Activated CD8-positive, alpha-beta memory T cell treated with anti-CD3 and anti-CD28 coated beads, Interleukin-2, amount 50 U/mL, for 4 hours (primary cell): ENCODE measurements around the gene MEIS3.

Experiments used
- DNase-seq: peaks from one replicate; pipeline ENCODE4 v3.0.0-alpha.2; 2020

The MEIS3 gene

GRCh38 chr19:47356900-47357299, 62.4 kb downstream of the MEIS3 start:
- no peak for DNase-seq

- DNase-seq: no peak
Observed at GRCh38 chr19:47353307-47353712, 66.0 kb downstream of the MEIS3 start.
